ENCODE data around the gene SULT6B1.

DNA sequence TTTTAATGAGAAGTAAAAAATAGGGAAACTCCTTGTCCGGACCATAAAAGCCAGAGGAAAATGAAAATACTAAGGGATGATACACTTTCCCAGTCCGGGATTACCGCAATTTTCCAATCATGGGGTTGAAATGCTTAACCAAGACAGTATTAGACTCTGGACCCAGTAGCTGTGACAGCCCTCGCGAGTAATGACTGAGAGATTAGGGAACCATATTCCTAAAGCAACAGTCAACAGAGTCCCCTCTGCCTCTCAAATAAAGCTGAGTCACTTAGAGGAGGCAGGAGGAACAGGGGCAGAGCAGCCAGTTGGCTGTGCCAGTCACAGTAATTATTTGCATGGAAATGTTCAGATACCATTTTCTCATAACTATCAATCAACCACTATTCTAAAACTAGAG, 69.3 kb downstream of the SULT6B1 start:
- TF ChIP-seq, protein P1, sequence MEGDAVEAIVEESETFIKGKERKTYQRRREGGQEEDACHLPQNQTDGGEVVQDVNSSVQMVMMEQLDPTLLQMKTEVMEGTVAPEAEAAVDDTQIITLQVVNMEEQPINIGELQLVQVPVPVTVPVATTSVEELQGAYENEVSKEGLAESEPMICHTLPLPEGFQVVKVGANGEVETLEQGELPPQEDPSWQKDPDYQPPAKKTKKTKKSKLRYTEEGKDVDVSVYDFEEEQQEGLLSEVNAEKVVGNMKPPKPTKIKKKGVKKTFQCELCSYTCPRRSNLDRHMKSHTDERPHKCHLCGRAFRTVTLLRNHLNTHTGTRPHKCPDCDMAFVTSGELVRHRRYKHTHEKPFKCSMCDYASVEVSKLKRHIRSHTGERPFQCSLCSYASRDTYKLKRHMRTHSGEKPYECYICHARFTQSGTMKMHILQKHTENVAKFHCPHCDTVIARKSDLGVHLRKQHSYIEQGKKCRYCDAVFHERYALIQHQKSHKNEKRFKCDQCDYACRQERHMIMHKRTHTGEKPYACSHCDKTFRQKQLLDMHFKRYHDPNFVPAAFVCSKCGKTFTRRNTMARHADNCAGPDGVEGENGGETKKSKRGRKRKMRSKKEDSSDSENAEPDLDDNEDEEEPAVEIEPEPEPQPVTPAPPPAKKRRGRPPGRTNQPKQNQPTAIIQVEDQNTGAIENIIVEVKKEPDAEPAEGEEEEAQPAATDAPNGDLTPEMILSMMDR (IDR thresholded peaks at IDR 0.05), result no peak
- TF ChIP-seq POLR2A (IDR thresholded peaks at IDR 0.05), result no peak
